Measurements from ENCODE around the gene TSPYL4. TPM values are rescaled to one million over a fixed set of nuclear protein-coding genes. Genes with fewer than 3 reads are reported as not detected.

TSPYL4 gene
- total and polyA plus RNA-seq, 2 of the 8 experiments (the other 6 are each of a cell fraction or from before 2014, with no cell fraction given) = 20.5 to 22.6 TPM

GRCh38 chr6:116214681-116215080 lies 39.2 kb downstream of the TSPYL4 start:
- DNase-seq (ENCODE audit: low read depth in 1 of 2, low spot score in 2 of 2) (no peak), FAIRE-seq (no peak)
- ChIA-PET CTCF (ENCODE audit: partially characterized antibody) (interaction anchor here (0.9 to 2.8 kb wide), 7 partner anchors 14 to 340 kb away, joined by 3 to 8 read pairs (median 4); no protein-coding TSS in a partner anchor), POLR2A (ENCODE audit: partially characterized antibody) (no interaction called here)
- no peak overlapping the region for H3K14ac ChIP-seq (ENCODE audit: insufficient read length)
- H3K79me2 ChIP-seq (ENCODE audit: control insufficient read depth in 1 of 2, insufficient read depth in 2 of 2, low read length in 2 of 2) = no peaks in the 10 kb centered on the region
- H2BK120ac ChIP-seq (replicated peaks; ENCODE audit: low read depth, low read length) = no peak overlapping the region
- H4K8ac ChIP-seq (ENCODE audit: extremely low read depth, insufficient read depth, low read length) = no peak overlapping the region
- no peak overlapping the region for H3K4me3 ChIP-seq (ENCODE audit: extremely low read depth in 1 of 4, insufficient read depth in 2 of 4, low read depth in 3 of 4, low read length in 4 of 4)
- WGBS, 2 experiments (ENCODE audit: extremely low coverage in 1 of 2, insufficient coverage in 1 of 2, insufficient read length in 1 of 2, insufficient replicate concordance in 2 of 2, low coverage in 1 of 2, low lambda C conversion rate in 2 of 2, missing lambda C conversion rate in 1 of 2) = 84% methylated on average over 1 of the region's 1 CpG; no CpG with 5 or more reads in 1 of the 2 experiments
- no peaks in the 10 kb centered on the region for H3K9me3 ChIP-seq (ENCODE audit: insufficient read depth in 2 of 2, low read depth in 1 of 2, low read length in 1 of 2)
- H3K27me3 ChIP-seq (replicated peaks in 1 of 4; ENCODE audit: control insufficient read depth in 3 of 4, extremely low read depth in 1 of 4, insufficient read depth in 3 of 4, low read length in 3 of 4) = no peaks in the 10 kb centered on the region
- no peaks in the 10 kb centered on the region for H3K36me3 ChIP-seq (ENCODE audit: control insufficient read depth in 2 of 4, insufficient read depth in 4 of 4, low read length in 3 of 4)
- H3K9ac ChIP-seq (replicated peaks in 1 of 4; ENCODE audit: extremely low read depth in 1 of 4, low read depth in 3 of 4, low read length in 3 of 4) = no peak overlapping the region
- H2BK5ac ChIP-seq (ENCODE audit: low read depth, low read length) = no peak overlapping the region
- no peak for TF ChIP-seq GABPA (IDR thresholded peaks at IDR 0.05; ENCODE audit: borderline replicate concordance, insufficient read depth, low read length)
- no peak for TF ChIP-seq TBP (IDR thresholded peaks at IDR 0.05; ENCODE audit: low read depth, low read length)
- H4K91ac ChIP-seq (replicated peaks; ENCODE audit: insufficient read length, low read length) = no peak overlapping the region
- H3K18ac ChIP-seq (ENCODE audit: extremely low read depth, low read length) = no peak overlapping the region
- no peak overlapping the region for H3K4me2 ChIP-seq (ENCODE audit: insufficient read depth in 1 of 2, low read depth in 2 of 2, low read length in 2 of 2)
- no peak overlapping the region for H3K4ac ChIP-seq (replicated peaks; ENCODE audit: insufficient read length, low read depth, low read length)
- H3K23ac ChIP-seq (ENCODE audit: insufficient read length) = no peak overlapping the region
- H2BK12ac ChIP-seq (ENCODE audit: low read depth, low read length) = no peak overlapping the region
- no peak overlapping the region for H3K56ac ChIP-seq (replicated peaks; ENCODE audit: insufficient read length, low read depth, low read length)
- no peaks in the 10 kb centered on the region for H3K4me1 ChIP-seq (replicated peaks in 1 of 4; ENCODE audit: control insufficient read depth in 3 of 4, insufficient read depth in 4 of 4, low read length in 3 of 4)
- no peak overlapping the region for H3K27ac ChIP-seq (ENCODE audit: low read depth, low read length)
- H3K79me1 ChIP-seq (ENCODE audit: low read depth, low read length) = no peaks in the 10 kb centered on the region
- no peak overlapping the region for H4K5ac ChIP-seq (ENCODE audit: insufficient read length, low read depth, low read length)
- H4K20me1 ChIP-seq (replicated peaks in 1 of 2; ENCODE audit: control insufficient read depth in 1 of 2, insufficient read depth in 2 of 2, low read length in 2 of 2) = no peaks in the 10 kb centered on the region
- no peaks in the 10 kb centered on the region for H3K23me2 ChIP-seq (ENCODE audit: low read depth, low read length)
- H2AFZ ChIP-seq (ENCODE audit: low read length) = no peak overlapping the region
- H2AK5ac ChIP-seq (ENCODE audit: low read depth, low read length) = no peak overlapping the region
- H2BK20ac ChIP-seq (ENCODE audit: low read length) = no peak overlapping the region
- H2BK15ac ChIP-seq (ENCODE audit: low read length) = no peak overlapping the region
